Inferior parietal cortex (tissue), 1 donor: Measurements from ENCODE around the gene NPEPL1.
"Not testable (repeated sequence)": the region's sequence is repeated elsewhere in the genome, so short reads cannot be mapped to it uniquely, and the experiment has no call there.

Source experiments
- DNase-seq: peaks from one replicate; pipeline ENCODE4 v3.0.0-alpha.2; 2016; ENCODE audit errors: extremely low spot score

Gene NPEPL1

DNA sequence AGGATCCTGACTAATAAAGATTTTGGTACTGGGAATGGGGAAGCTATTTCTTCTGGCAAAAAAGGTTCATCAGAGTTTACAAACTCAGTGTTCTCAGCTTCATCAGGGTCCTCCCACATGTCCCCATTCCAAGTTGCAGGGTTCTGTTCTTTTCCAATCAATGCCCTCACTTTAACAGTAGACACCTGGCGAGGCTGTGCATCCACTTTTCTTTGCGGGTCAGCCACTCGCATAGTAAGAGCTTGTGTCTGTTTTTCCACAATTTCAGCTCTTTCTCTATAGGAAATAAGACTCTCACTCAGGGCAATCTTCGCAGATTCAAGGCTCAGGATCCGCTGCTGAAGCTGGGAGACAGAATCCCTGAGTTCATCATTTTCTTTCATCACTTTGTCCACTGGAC lies 65.0 kb downstream of the NPEPL1 start:
- DNase-seq, result not testable (repeated sequence)

DNA sequence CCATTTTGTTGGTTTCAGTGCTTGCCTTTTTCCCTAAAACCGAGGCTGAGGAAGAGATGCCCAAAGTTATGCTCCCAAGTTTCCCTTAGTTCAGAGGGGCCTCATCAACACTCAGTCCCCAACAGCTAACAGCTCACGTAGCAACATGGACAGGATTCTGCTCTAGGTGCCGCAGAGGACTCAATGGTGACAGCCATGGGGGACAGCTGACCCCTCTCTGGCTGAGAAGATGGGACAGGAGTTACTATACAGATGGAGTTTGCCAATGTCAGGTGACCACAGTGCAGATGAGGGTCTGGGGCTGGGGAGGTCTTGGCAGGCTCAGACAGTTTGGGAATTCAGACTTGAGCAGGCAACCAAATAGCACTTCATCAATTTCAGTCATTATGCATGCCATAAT lies 67.3 kb downstream of the NPEPL1 start:
- no peak for DNase-seq

DNA sequence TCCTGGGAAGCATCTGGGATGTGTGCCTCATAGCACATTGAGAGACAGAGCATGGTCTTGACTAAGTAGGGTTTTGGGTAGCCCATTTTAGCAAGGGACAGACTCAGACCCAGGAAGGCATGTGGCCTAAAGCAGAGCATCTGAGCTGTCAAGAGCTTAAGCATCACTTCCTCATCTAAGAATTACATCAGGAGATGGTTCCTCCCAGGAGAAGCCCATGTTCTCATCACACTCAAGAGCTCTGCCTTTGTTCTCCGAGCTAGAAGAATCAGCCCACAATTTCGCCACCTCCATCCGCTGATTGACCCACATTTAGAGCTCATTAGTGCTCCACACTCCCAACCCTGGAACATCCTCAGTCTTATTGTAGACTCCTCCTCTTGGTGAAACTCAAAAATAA lies 68.3 kb downstream of the NPEPL1 start:
- no peak for DNase-seq

DNA sequence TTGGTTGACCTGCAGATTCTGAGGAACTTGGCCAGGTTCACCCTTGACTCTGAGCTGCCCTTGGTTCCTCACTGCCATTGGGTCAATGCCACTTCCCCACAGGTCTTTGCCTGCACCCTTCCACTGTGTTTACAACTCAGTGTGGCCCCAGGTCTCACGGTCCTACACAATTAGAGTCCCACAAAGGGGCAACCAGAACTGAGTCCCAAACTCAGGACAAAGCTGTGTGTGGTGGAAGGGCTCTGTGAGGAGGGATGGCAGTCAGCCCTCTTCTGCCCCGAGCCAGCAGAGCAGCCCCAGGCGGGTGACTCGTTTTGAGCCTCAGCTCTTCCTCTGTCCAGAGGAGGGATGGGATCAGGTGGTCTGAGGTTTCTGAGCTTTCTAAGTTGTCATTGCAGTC lies 69.5 kb downstream of the NPEPL1 start:
- no peak for DNase-seq

DNA sequence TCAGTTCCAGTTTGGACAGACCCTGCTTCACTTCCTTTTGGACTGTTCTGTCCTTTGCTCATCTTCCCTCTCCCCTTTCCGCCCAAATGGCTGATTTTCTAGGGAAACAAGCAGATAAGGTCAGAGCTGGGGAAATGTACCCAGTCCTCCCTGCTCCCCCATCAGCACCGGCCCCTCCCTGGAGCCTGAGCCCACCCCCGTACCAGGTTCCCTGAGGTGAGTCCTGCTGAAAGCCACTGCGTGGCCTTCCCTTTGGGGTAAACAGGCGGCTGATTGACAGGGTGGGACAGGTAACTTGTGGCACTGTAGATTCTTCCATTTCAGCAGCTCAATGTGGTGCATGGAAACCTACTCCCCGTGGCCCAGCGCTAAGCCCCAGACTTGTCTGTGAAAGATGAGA lies 70.5 kb downstream of the NPEPL1 start:
- no peak for DNase-seq
